Germinal center (tissue), 1 donor: ENCODE data around the gene GPR31.

ENCODE experiments used
- DNase-seq: peaks from one replicate; pipeline ENCODE4 v3.0.0; 2012; ENCODE audit warnings: mixed read lengths, low spot score

Gene GPR31

GRCh38 chr6:167165858-167166471, 8.2 kb upstream of the GPR31 start:
- DNase-seq = no peak

GRCh38 chr6:167164261-167164660, 6.5 kb upstream of the GPR31 start:
- DNase-seq = no peak

GRCh38 chr6:167163476-167164011, 5.8 kb upstream of the GPR31 start:
- no peak for DNase-seq

GRCh38 chr6:167162591-167162990, 4.8 kb upstream of the GPR31 start:
- DNase-seq = no peak

- DNase-seq = no peak
These were observed 4.2 kb upstream of the GPR31 start for GRCh38 chr6:167161851-167162467.

GRCh38 chr6:167157414-167157813, 366 bp downstream of the GPR31 start:
- DNase-seq = no peak

GRCh38 chr6:167154895-167155294, 2.9 kb downstream of the GPR31 start:
- no peak for DNase-seq

GRCh38 chr6:167154291-167154690, 3.5 kb downstream of the GPR31 start:
- no peak for DNase-seq

- peak; percentile 53 for DNase-seq
These were observed 4.2 kb downstream of the GPR31 start for GRCh38 chr6:167153521-167153959.

GRCh38 chr6:167152862-167153261, 4.9 kb downstream of the GPR31 start:
- peak; percentile 52 for DNase-seq

- peak; percentile 24 for DNase-seq
These were observed 6.1 kb downstream of the GPR31 start for GRCh38 chr6:167151648-167152047.

- peak; percentile 53 for DNase-seq
These were observed 6.7 kb downstream of the GPR31 start for GRCh38 chr6:167150941-167151549.

GRCh38 chr6:167148997-167149396, 8.8 kb downstream of the GPR31 start:
- DNase-seq = no peak

GRCh38 chr6:167148021-167148420, 9.8 kb downstream of the GPR31 start:
- no peak for DNase-seq

GRCh38 chr6:167146977-167147376, 10.8 kb downstream of the GPR31 start:
- DNase-seq = no peak

- no peak for DNase-seq
These were observed 11.6 kb downstream of the GPR31 start for GRCh38 chr6:167146135-167146534.

GRCh38 chr6:167145461-167145860, 12.3 kb downstream of the GPR31 start:
- no peak for DNase-seq

GRCh38 chr6:167143041-167143440, 14.7 kb downstream of the GPR31 start:
- no peak for DNase-seq

GRCh38 chr6:167142433-167142761, 15.4 kb downstream of the GPR31 start:
- no peak for DNase-seq

- no peak for DNase-seq
These were observed 15.9 kb downstream of the GPR31 start for GRCh38 chr6:167141667-167142432.

- DNase-seq = no peak
These were observed 16.9 kb downstream of the GPR31 start for GRCh38 chr6:167140589-167141474.

GRCh38 chr6:167139761-167140160, 18.0 kb downstream of the GPR31 start:
- DNase-seq = no peak
